OCI-LY3 (cell line): Measurements from ENCODE around the gene PAQR9.

Source experiments
- H2AFZ ChIP-seq: fragments of 200-600, 300-600 bp; shearing (Covaris generic); 2 replicates; pipeline ENCODE4 v1.6.0; 2014; ENCODE audit warnings: antibody characterized with exemption, low read depth, low read length
- H3K27ac ChIP-seq: fragments of 200-600, 300-600 bp; sonication (generic); 2 replicates; pipeline ENCODE4 v1.5.1; 2014; ENCODE audit warnings: mild to moderate bottlenecking, low read length, moderate library complexity, mixed read lengths
- H3K27me3 ChIP-seq: fragments of 200-600, 300-600 bp; sonication (generic); 2 replicates; pipeline ENCODE4 v1.6.1; 2014; ENCODE audit warnings: low read depth, low read length, mixed read lengths
- H3K36me3 ChIP-seq: fragments of 200-600, 300-600 bp; sonication (generic); replicated peaks from 2 replicates; pipeline ENCODE3; 2014; ENCODE audit warnings: low read depth, low read length, mixed read lengths
- H3K4me1 ChIP-seq: fragments of 300-600, 200-600 bp; sonication (generic); 2 replicates; pipeline ENCODE4 v1.6.1; 2014; ENCODE audit warnings: low read length, mixed read lengths
- H3K4me2 ChIP-seq: fragments of 200-600, 300-600 bp; sonication (generic); 2 replicates; pipeline ENCODE4 v1.6.1; 2014; ENCODE audit warnings: low read length, mixed read lengths
- H3K4me3 ChIP-seq: fragments of 300-600, 200-600 bp; sonication (generic); 2 replicates; pipeline ENCODE4 v1.5.1; 2014; ENCODE audit warnings: antibody characterized with exemption, mild to moderate bottlenecking, low read length, moderate library complexity
- H3K79me2 ChIP-seq: fragments of 300-600, 200-600 bp; shearing (Covaris generic); 2 replicates; pipeline ENCODE4 v1.6.1; 2014; ENCODE audit warnings: mild to moderate bottlenecking, low read length, mixed read lengths
- H3K9ac ChIP-seq: fragments of 300-600, 200-600 bp; shearing (Covaris generic); 2 replicates; pipeline ENCODE4 v1.6.0; 2014; ENCODE audit warnings: mild to moderate bottlenecking, low read length, moderate library complexity
- H3K9me3 ChIP-seq: fragments of 200-600, 300-600 bp; shearing (Covaris generic); 2 replicates; pipeline ENCODE4 v1.6.1; 2014; ENCODE audit warnings: low read length, mixed read lengths; ENCODE audit not compliant: insufficient read depth
- H4K20me1 ChIP-seq: fragments of 200-600, 300-600 bp; sonication (generic); 2 replicates; pipeline ENCODE4 v1.6.1; 2016; ENCODE audit warnings: low read length, mixed read lengths; ENCODE audit not compliant: insufficient read depth
- CTCF ChIP-seq: fragments of 200-600, 300-600 bp; sonication (generic); IDR thresholded peaks from 2 replicates; pipeline ENCODE4 v1.5.1; 2014; ENCODE audit warnings: antibody characterized with exemption, low read length, low read depth
- EZH2phosphoT487 ChIP-seq: fragments of 200-600 bp; shearing (Covaris generic); IDR thresholded peaks from 2 replicates; pipeline ENCODE4 v1.6.1; 2018; ENCODE audit warnings: antibody characterized with exemption, mixed run types, low read depth

PAQR9 gene

GRCh38 chr3:142941373-142942123 lies 21.9 kb downstream of the PAQR9 start:
- no peaks in the 10 kb centered on the region for H3K79me2 ChIP-seq
- H3K4me3 ChIP-seq, result no peak overlapping the region
- H3K9ac ChIP-seq, result no peak overlapping the region
- H3K36me3 ChIP-seq, result no peaks in the 10 kb centered on the region
- no peaks in the 10 kb centered on the region for H3K9me3 ChIP-seq
- H3K27me3 ChIP-seq, result no peaks in the 10 kb centered on the region
- TF ChIP-seq EZH2phosphoT487 (no peak), CTCF (no peak)
- no peak overlapping the region for H2AFZ ChIP-seq
- no peak overlapping the region for H3K27ac ChIP-seq
- no peak overlapping the region for H3K4me2 ChIP-seq
- H3K4me1 ChIP-seq, result no peaks in the 10 kb centered on the region
- no peaks in the 10 kb centered on the region for H4K20me1 ChIP-seq

GRCh38 chr3:142940472-142940871 lies 23.0 kb downstream of the PAQR9 start:
- TF ChIP-seq CTCF, result no peak
- TF ChIP-seq EZH2phosphoT487, result no peak
- Histone ChIP-seq H3K36me3 (no peaks in the 10 kb centered on the region), H3K27ac (no peak overlapping the region), H2AFZ (no peak overlapping the region), H3K4me2 (no peak overlapping the region), H3K4me3 (no peak overlapping the region), H3K4me1 (no peaks in the 10 kb centered on the region), H3K9ac (no peak overlapping the region), H3K27me3 (no peaks in the 10 kb centered on the region), H3K9me3 (no peaks in the 10 kb centered on the region), H3K79me2 (no peaks in the 10 kb centered on the region), H4K20me1 (no peaks in the 10 kb centered on the region)

GRCh38 chr3:142940000-142940399 lies 23.5 kb downstream of the PAQR9 start:
- Histone ChIP-seq H4K20me1 (no peaks in the 10 kb centered on the region), H2AFZ (no peak overlapping the region), H3K79me2 (no peaks in the 10 kb centered on the region), H3K36me3 (no peaks in the 10 kb centered on the region), H3K9me3 (no peaks in the 10 kb centered on the region), H3K4me3 (no peak overlapping the region), H3K4me2 (no peak overlapping the region), H3K9ac (no peak overlapping the region), H3K4me1 (no peaks in the 10 kb centered on the region), H3K27me3 (no peaks in the 10 kb centered on the region), H3K27ac (no peak overlapping the region)
- no peak for TF ChIP-seq CTCF
- TF ChIP-seq EZH2phosphoT487, result no peak

GRCh38 chr3:142935963-142936362 lies 27.5 kb downstream of the PAQR9 start:
- Histone ChIP-seq H3K27ac (no peak overlapping the region), H3K79me2 (no peaks in the 10 kb centered on the region), H2AFZ (no peak overlapping the region), H3K4me3 (no peak overlapping the region), H3K4me1 (no peaks in the 10 kb centered on the region), H4K20me1 (no peaks in the 10 kb centered on the region), H3K36me3 (no peaks in the 10 kb centered on the region), H3K9ac (no peak overlapping the region), H3K27me3 (no peaks in the 10 kb centered on the region), H3K4me2 (no peak overlapping the region), H3K9me3 (no peaks in the 10 kb centered on the region)
- TF ChIP-seq CTCF, result no peak
- TF ChIP-seq EZH2phosphoT487, result no peak
